ENCODE results near the gene TSHZ2.

DNA sequence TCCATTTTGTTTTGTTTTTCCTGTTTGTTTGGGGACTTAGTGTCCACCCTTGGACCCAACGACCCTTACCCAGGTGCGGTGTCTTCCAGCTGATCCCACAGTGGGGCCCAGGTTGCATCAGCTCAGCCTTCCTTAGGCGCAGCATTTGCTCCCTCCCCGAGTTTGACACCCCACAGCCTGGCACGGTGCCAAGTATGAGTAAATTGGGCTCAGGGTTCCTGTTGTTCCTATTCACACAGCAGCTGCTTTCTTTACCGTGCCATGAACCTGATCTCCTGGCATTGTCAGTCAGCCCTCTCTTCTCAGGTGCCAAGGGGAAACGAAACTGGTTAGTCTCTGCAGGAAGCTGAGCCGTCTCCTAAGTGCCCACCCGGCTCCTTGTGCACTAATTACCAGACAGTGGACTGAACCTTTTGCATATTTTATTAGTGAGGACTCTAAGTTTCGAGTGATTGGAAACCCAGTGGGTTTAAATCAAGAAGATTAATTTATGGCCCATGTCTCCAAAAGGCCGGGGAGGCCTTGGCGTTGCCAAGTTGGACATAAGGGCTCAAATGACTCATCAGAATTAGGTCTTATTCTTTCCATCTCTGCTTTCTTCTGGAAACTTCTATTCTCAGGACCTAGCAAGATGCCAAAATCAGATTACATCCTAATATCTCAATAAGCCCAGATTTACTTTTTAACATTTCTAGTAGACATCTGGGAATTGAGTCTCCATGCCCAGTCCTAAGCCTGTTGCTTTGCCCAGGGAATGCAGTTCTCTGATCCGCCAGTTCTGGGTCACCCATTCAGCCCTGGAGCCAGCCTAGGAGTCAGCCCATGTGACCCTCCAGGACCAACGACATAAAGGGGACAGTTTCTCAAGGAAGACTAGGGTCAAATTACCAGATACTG is 68.8 kb downstream of the TSHZ2 start:
- TF ChIP-seq, protein P1, sequence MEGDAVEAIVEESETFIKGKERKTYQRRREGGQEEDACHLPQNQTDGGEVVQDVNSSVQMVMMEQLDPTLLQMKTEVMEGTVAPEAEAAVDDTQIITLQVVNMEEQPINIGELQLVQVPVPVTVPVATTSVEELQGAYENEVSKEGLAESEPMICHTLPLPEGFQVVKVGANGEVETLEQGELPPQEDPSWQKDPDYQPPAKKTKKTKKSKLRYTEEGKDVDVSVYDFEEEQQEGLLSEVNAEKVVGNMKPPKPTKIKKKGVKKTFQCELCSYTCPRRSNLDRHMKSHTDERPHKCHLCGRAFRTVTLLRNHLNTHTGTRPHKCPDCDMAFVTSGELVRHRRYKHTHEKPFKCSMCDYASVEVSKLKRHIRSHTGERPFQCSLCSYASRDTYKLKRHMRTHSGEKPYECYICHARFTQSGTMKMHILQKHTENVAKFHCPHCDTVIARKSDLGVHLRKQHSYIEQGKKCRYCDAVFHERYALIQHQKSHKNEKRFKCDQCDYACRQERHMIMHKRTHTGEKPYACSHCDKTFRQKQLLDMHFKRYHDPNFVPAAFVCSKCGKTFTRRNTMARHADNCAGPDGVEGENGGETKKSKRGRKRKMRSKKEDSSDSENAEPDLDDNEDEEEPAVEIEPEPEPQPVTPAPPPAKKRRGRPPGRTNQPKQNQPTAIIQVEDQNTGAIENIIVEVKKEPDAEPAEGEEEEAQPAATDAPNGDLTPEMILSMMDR (IDR thresholded peaks at IDR 0.05; ENCODE audit: poor library complexity) = no peak
- TF ChIP-seq EZH2 (IDR thresholded peaks at IDR 0.05; ENCODE audit: borderline replicate concordance) (no peak), EZH2phosphoT487 (IDR thresholded peaks at IDR 0.05; ENCODE audit: low read depth, severe bottlenecking, unreplicated experiment) (no peak)
